DND-41 (cell line): Measurements from ENCODE around the gene SERPINB3.

Experiments used
- CTCF ChIP-seq: IDR thresholded peaks from 2 replicates; pipeline ENCODE4 v1.5.1; 2012; ENCODE audit warnings: borderline replicate concordance, low read length, moderate library complexity, mild to moderate bottlenecking; ENCODE audit not compliant: poor library complexity, severe bottlenecking; ENCODE audit errors: extremely low read depth
- EZH2 ChIP-seq: IDR thresholded peaks from 3 replicates; pipeline ENCODE4 v1.6.1; 2012; ENCODE audit warnings: borderline replicate concordance, low read depth, mild to moderate bottlenecking, moderate library complexity, low read length, inconsistent platforms; ENCODE audit not compliant: severe bottlenecking

GRCh38 chr18:63627819-63628218 is 33.9 kb downstream of the SERPINB3 start:
- no peak for TF ChIP-seq CTCF
- TF ChIP-seq EZH2, result no peak
